A673 (cell line): Measurements from ENCODE around the gene CMIP.

Experiments used
- EZH2 ChIP-seq: fragments of 200-600 bp; sonication (generic); IDR thresholded peaks from 2 replicates; pipeline ENCODE4 v1.6.1; 2017; ENCODE audit warnings: borderline replicate concordance, low read depth, mild to moderate bottlenecking, mixed read lengths, antibody characterized with exemption, low read length; ENCODE audit not compliant: poor library complexity, severe bottlenecking
- TF ChIP-seq, protein P1 (sequence below): fragments of 300-800, 200-600 bp; sonication (generic); conservative IDR thresholded peaks from 2 replicates; pipeline ENCODE4 v1.5.1; 2017; ENCODE audit warnings: low read depth, mild to moderate bottlenecking, antibody characterized with exemption, low read length, moderate library complexity, mixed read lengths

DNA sequence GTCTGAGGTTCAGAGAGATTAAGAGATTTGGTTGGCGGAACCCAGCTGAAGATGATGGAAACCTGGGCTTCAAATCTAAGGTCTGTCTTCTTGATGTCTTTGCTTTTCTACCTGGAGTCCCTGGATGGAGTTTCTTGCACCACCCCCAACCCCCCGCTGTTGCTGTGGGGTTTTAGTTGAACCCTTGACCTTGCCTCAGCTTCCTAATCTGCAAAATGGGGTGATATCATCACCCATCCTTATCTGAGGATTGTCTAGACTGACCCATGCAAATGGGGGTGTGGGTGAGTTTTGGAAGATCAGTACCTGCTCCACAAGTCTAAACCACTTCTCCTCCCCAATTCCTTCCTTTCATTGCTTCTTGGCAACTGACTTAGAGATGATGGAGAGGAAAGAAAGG, 9.0 kb upstream of the CMIP start:
- TF ChIP-seq, protein P1, sequence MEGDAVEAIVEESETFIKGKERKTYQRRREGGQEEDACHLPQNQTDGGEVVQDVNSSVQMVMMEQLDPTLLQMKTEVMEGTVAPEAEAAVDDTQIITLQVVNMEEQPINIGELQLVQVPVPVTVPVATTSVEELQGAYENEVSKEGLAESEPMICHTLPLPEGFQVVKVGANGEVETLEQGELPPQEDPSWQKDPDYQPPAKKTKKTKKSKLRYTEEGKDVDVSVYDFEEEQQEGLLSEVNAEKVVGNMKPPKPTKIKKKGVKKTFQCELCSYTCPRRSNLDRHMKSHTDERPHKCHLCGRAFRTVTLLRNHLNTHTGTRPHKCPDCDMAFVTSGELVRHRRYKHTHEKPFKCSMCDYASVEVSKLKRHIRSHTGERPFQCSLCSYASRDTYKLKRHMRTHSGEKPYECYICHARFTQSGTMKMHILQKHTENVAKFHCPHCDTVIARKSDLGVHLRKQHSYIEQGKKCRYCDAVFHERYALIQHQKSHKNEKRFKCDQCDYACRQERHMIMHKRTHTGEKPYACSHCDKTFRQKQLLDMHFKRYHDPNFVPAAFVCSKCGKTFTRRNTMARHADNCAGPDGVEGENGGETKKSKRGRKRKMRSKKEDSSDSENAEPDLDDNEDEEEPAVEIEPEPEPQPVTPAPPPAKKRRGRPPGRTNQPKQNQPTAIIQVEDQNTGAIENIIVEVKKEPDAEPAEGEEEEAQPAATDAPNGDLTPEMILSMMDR: no peak
- no peak for TF ChIP-seq EZH2
